CD4-positive, alpha-beta T cell (primary cell): ENCODE measurements around the gene SHANK2. TPM values are rescaled to one million over a fixed set of nuclear protein-coding genes. Genes with fewer than 3 reads are reported as not detected.

Experiments
- ATAC-seq: fragments of 200-7000 bp; cut with Tn5 transposase; one replicate; pipeline ENCODE4 v1.10.0; 2022; ENCODE audit warnings: mild to moderate bottlenecking; ENCODE audit not compliant: poor library complexity
- CTCF ChIA-PET: fragments of 350-600 bp; sonication (Branson Sonifier 250); formaldehyde crosslinking; loops from one replicate; lab custom pipeline; 2021; ENCODE audit warnings: antibody characterized with exemption, inconsistent platforms; lab: Charles Lee
- POLR2A ChIA-PET: fragments of 350-600 bp; sonication (Branson Sonifier 250); formaldehyde crosslinking; loops from one replicate; lab custom pipeline; 2021; ENCODE audit warnings: antibody characterized with exemption, inconsistent platforms; lab: Charles Lee
- DNase-seq, 14 experiments: peaks; one replicate each; pipeline ENCODE4 v3.0.0-alpha.2; 2013 to 2020; ENCODE audit warnings: mixed read lengths in 2 of 14
- H3K27ac ChIP-seq, 2 donors: one replicate each; pipeline versions ENCODE4 v1.5.1 to v1.7.0; 2013; ENCODE audit warnings: low read length in 2 of 2, low read depth in 1 of 2, mild to moderate bottlenecking in 1 of 2
- H3K27me3 ChIP-seq, 2 experiments: 1 replicate in 1 of 2; 2 replicates in 1 of 2; pipeline versions ENCODE4 v1.6.1 to v1.7.0; 2013; ENCODE audit warnings: low read length in 2 of 2, control low read depth in 1 of 2, mild to moderate bottlenecking in 1 of 2, moderate library complexity in 1 of 2; ENCODE audit not compliant: insufficient read depth in 2 of 2, control insufficient read depth in 1 of 2
- H3K36me3 ChIP-seq: one replicate; pipeline ENCODE4 v1.6.1; 2013; ENCODE audit warnings: low read length, control low read depth; ENCODE audit not compliant: insufficient read depth
- H3K4me1 ChIP-seq: one replicate; pipeline ENCODE4 v1.6.1; 2013; ENCODE audit warnings: low read length, control low read depth; ENCODE audit not compliant: insufficient read depth
- H3K4me3 ChIP-seq: one replicate; pipeline ENCODE4 v1.5.1; 2013; ENCODE audit warnings: mild to moderate bottlenecking, low read length, moderate library complexity
- H3K9me3 ChIP-seq, 2 experiments: 1 replicate in 1 of 2; 2 replicates in 1 of 2; pipeline versions ENCODE4 v1.6.1 to v1.7.0; 2013; ENCODE audit warnings: low read length in 2 of 2, mild to moderate bottlenecking in 2 of 2, control low read depth in 1 of 2, moderate library complexity in 1 of 2; ENCODE audit not compliant: control insufficient read depth in 1 of 2, insufficient read depth in 1 of 2
- H3K27ac Mint-ChIP-seq: one replicate; pipeline ENCODE4 v1.8.0; 2020; ENCODE audit warnings: mixed read lengths
- H3K27me3 Mint-ChIP-seq: one replicate; pipeline ENCODE4 v1.8.0; 2021; ENCODE audit warnings: mixed read lengths
- H3K36me3 Mint-ChIP-seq: one replicate; pipeline ENCODE4 v1.8.0; 2021; ENCODE audit warnings: low read depth, mixed read lengths
- H3K4me1 Mint-ChIP-seq: one replicate; pipeline ENCODE4 v1.8.0; 2021; ENCODE audit warnings: low read depth, mixed read lengths
- H3K4me3 Mint-ChIP-seq: one replicate; pipeline ENCODE4 v1.8.0; 2020; ENCODE audit warnings: mild to moderate bottlenecking, mixed read lengths
- H3K9me3 Mint-ChIP-seq: one replicate; pipeline ENCODE4 v1.8.0; 2020; ENCODE audit warnings: mixed read lengths
- intact Hi-C, 2 experiments: fragments of 100-400 bp; cut with DNase I in 1 of 2; cut with micrococcal nuclease in 1 of 2; formaldehyde crosslinking; loops; one replicate each; pipeline versions ENCODE4 v1.15.1 to v1.9.0; 2023 to 2025; cut with DNase I, micrococcal nuclease
- total RNA-seq, 174 experiments: library from RNA in 2 of 174; stranded (reverse) in 2 of 174; gene quantifications; one replicate each; pipeline ENCODE4 v1.2.3 and lab custom pipeline; 2021 to 2026
- TF ChIP-seq, protein P1 (sequence below): fragments of 200-600 bp; IDR thresholded peaks from one replicate; pipeline ENCODE4 v1.8.0; 2022; ENCODE audit warnings: antibody characterized with exemption, mild to moderate bottlenecking

SHANK2 gene
- total RNA-seq, 2 experiments from 2014 or later = not detected

DNA sequence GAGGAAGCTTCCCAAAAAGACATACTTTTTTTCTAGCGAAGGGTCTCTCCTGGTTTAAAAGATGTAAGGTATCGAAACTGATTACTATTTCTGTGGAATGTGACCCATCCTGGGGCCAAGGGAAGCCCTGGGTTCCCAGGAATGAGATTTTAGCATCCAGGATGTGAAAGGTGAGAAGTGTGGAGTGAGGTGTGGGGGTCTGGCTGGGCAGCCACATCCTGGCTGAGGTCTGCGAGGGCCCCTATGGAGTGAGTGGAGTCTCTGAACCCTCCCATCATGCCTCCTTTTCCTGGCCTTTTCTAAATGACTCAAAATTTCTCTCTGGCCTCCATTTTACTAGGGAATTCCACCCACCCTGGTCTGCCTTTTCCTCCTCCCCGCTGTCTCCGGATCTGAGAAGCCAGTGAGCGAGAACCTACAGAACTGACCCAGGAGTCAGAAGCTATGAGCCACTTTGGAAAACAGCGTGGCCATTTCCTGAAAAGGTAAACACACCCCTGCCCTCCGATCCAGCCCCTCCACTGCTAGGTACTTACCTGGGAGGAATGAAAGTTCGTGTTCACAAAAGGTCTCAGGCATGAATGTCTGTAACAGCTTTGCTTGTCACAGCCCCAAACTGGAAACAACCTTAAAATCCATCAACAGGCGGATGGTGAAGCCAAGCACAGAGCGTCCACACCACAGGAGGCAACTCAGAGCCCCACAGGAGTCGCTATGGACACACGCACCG lies 27.7 kb upstream of the SHANK2 start:
- Mint-ChIP-seq H3K27me3 (peaks cover 8% of the 10 kb centered on the region), H3K27ac (no peak overlapping the region), H3K4me1 (no peaks in the 10 kb centered on the region), H3K36me3 (no peaks in the 10 kb centered on the region), H3K9me3 (no peaks in the 10 kb centered on the region), H3K4me3 (no peak overlapping the region)
- CTCF ChIA-PET = no interaction called here
- DNase-seq = no peak
- H3K27me3 ChIP-seq = peaks cover 0 to 8% of the 10 kb centered on the region in 2 experiments
- POLR2A ChIA-PET = no interaction called here
- no peaks in the 10 kb centered on the region for H3K36me3 ChIP-seq
- no peak for ATAC-seq
- intact Hi-C loops = no loop called here
- no peak overlapping the region for H3K27ac ChIP-seq
- H3K4me3 ChIP-seq = no peak overlapping the region
- TF ChIP-seq, protein P1, sequence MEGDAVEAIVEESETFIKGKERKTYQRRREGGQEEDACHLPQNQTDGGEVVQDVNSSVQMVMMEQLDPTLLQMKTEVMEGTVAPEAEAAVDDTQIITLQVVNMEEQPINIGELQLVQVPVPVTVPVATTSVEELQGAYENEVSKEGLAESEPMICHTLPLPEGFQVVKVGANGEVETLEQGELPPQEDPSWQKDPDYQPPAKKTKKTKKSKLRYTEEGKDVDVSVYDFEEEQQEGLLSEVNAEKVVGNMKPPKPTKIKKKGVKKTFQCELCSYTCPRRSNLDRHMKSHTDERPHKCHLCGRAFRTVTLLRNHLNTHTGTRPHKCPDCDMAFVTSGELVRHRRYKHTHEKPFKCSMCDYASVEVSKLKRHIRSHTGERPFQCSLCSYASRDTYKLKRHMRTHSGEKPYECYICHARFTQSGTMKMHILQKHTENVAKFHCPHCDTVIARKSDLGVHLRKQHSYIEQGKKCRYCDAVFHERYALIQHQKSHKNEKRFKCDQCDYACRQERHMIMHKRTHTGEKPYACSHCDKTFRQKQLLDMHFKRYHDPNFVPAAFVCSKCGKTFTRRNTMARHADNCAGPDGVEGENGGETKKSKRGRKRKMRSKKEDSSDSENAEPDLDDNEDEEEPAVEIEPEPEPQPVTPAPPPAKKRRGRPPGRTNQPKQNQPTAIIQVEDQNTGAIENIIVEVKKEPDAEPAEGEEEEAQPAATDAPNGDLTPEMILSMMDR = no peak
- H3K9me3 ChIP-seq = no peaks in the 10 kb centered on the region
- no peaks in the 10 kb centered on the region for H3K4me1 ChIP-seq

DNA sequence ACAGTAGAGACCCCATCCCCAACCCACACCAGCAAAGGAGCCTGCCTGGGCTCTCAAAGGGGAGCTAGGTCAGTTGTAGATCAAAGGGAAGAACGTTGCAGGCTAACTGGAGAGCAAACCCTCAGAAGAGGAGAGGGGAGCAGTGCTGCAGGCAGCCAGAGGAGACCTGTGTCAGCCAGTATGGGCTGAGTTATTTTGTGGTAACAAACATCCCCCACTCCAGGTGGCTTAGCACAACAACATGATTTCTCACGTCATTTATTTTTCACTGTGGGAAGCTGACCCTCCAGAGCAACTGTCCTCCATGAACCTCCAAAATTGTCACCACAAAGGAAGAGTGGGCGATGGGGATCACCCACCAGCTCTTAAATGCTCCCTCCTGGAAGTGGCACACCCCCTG lies 19.8 kb upstream of the SHANK2 start:
- ChIA-PET CTCF (no interaction called here), POLR2A (no interaction called here)
- no peaks in the 10 kb centered on the region for H3K36me3 Mint-ChIP-seq
- H3K27ac Mint-ChIP-seq = no peak overlapping the region
- no peaks in the 10 kb centered on the region for H3K4me1 Mint-ChIP-seq
- peaks cover 7% of the 10 kb centered on the region for H3K9me3 Mint-ChIP-seq
- Histone ChIP-seq H3K27me3 (peaks cover 0 to 3% of the 10 kb centered on the region in 2 experiments), H3K4me1 (no peaks in the 10 kb centered on the region), H3K36me3 (no peaks in the 10 kb centered on the region), H3K4me3 (no peak overlapping the region), H3K27ac (no peak overlapping the region), H3K9me3 (peaks cover 11 to 15% of the 10 kb centered on the region in 2 experiments)
- ATAC-seq (no peak), DNase-seq (no peak)
- intact Hi-C loops = no loop called here
- peaks cover 7% of the 10 kb centered on the region for H3K27me3 Mint-ChIP-seq
- TF ChIP-seq, protein P1 = no peak
- no peak overlapping the region for H3K4me3 Mint-ChIP-seq

DNA sequence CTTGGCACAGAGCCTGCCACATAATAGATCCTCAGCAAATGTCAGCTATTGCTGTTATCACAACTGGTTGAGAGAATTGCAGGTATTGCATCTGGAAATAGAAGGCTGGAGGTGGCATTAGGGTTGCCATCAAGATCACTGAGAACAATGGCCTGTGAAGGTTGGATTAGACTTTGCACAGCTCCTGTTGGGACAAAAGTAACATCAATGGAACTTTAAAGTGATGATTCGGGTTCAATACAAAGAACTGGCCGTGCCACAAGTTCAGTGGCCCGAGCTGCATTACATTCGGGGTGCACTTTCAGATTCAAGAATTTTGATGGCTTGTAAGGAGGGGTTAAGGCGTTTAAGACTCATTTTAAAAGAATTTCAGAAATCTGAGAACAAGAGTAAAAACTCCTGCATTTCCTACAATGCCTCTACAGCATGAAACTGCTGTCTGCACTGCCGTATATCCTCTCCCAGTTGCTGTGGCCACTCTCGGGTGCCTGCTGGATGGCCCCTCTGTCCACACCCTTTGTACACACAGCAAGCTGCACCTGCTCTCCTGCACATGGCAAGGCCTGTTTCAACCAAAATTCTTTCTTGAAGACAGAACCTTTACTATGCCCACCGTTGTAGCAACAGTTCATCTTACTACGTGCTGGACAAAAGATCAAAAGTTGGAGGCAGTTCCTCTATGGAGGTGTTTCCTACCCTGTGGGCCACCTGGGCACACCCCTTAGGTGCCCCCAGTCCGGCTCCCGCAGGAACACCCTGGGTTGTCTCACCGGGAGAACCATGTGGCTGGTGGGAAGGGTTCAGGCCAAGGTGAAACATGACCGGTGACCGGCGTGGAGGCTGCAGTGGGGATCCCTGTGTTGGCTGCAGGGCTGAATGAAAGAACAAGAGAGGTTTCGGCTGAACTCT lies 17.5 kb upstream of the SHANK2 start:
- H3K27ac ChIP-seq = no peak overlapping the region
- DNase-seq (no peak), ATAC-seq (no peak)
- ChIA-PET CTCF (no interaction called here), POLR2A (no interaction called here)
- peaks cover 0 to 3% of the 10 kb centered on the region in 2 experiments for H3K27me3 ChIP-seq
- no peaks in the 10 kb centered on the region for H3K4me1 ChIP-seq
- TF ChIP-seq, protein P1 = no peak
- intact Hi-C loops = no loop called here
- H3K9me3 ChIP-seq = peaks cover 11 to 21% of the 10 kb centered on the region in 2 experiments
- H3K4me3 ChIP-seq = no peak overlapping the region
- peaks cover 7% of the 10 kb centered on the region for H3K9me3 Mint-ChIP-seq
- no peaks in the 10 kb centered on the region for H3K36me3 ChIP-seq
- no peaks in the 10 kb centered on the region for H3K4me1 Mint-ChIP-seq
- H3K27me3 Mint-ChIP-seq = peaks cover 10% of the 10 kb centered on the region
- H3K27ac Mint-ChIP-seq = no peak overlapping the region
- H3K4me3 Mint-ChIP-seq = no peak overlapping the region
- no peaks in the 10 kb centered on the region for H3K36me3 Mint-ChIP-seq
